ENCODE measurements around the gene BNIP3. TPM values are rescaled to one million over a fixed set of nuclear protein-coding genes. Genes with fewer than 3 reads are reported as not detected.
"Not testable (repeated sequence)": the region's sequence is repeated elsewhere in the genome, so short reads cannot be mapped to it uniquely, and the experiment has no call there.

Gene BNIP3
- total RNA-seq, 1 experiment from 2014 or later, result 219 TPM

DNA sequence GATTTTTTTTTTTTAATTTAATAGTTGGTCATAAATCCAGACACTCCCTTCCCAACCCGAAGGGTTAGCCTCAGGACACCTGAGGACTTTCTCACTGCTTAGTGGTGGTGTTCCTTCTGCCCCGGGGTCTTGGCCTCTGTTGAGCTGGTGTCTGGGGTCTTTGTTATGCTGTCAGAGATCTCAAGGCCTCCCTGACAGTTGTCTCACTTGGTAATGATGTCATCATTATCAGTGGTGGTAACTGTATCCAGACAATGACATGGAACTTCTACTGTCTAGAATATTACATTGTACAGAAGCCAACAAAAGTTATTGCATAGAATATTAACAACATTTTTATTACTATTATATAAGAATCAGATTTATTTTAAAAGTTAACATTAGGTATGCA is 48.0 kb downstream of the BNIP3 start:
- no peak for DNase-seq (ENCODE audit: extremely low read depth, low read depth)

DNA sequence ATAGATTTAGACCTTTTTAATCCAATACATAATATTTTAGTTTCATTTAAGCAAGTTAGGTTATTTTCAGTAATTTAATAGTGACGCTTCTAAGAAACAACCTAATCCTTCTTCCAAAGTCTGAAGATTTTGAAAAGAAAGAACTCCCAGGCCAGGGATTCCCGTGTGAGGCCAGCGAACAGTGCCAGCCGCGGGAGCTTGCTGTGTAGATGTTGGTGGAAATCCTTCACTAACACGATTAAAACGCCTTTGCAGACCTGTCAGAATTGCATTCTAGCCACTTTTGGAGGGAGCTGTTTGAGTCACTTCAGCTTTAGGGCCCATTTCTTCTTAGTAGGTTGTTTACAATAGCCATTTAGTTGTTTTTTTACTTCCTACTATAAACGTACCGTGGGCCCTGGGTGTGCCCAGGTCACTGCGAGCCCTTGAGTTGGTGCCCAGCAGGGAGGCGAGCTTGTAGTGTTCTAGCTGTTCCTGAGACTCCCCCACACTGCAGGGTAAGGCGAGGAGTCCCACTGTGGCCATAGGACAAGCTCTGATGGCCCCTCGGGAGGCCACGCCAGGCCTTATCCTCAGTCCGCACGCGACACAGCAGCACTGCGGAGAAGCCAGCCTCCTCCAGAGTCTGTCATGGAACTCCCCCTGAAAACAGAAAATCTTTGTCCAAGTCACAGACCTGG is 48.6 kb downstream of the BNIP3 start:
- DNase-seq (ENCODE audit: extremely low read depth, low read depth), result no peak

DNA sequence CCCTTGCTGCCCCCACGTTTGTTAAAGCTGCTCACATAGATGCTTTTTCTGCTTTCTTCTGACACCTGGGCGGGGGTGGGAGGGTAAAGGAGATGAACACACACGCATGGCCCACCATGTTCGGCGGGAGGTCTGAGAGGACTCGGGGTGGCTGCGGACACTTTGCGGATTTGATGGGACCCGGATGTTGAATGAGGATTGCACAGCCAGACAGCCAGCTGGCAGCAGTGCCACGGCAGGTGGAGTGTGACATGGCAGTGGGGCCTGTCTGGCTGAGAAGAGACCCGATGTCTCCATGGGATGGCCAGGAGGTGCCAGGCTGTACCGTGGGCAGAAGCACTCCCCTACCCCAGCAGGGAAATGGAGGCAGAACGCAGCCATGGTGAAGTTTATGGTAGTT is 49.7 kb downstream of the BNIP3 start:
- DNase-seq (ENCODE audit: extremely low read depth, low read depth), result no peak

GRCh38 chr10:131930586-131931330 is 51.0 kb downstream of the BNIP3 start:
- no peak for DNase-seq (ENCODE audit: extremely low read depth, low read depth)

- DNase-seq (ENCODE audit: extremely low read depth, low read depth), result no peak
These were observed 51.6 kb downstream of the BNIP3 start for GRCh38 chr10:131930150-131930549.

- no peak for DNase-seq (ENCODE audit: extremely low read depth, low read depth)
These were observed 52.4 kb downstream of the BNIP3 start for GRCh38 chr10:131929122-131929845.

DNA sequence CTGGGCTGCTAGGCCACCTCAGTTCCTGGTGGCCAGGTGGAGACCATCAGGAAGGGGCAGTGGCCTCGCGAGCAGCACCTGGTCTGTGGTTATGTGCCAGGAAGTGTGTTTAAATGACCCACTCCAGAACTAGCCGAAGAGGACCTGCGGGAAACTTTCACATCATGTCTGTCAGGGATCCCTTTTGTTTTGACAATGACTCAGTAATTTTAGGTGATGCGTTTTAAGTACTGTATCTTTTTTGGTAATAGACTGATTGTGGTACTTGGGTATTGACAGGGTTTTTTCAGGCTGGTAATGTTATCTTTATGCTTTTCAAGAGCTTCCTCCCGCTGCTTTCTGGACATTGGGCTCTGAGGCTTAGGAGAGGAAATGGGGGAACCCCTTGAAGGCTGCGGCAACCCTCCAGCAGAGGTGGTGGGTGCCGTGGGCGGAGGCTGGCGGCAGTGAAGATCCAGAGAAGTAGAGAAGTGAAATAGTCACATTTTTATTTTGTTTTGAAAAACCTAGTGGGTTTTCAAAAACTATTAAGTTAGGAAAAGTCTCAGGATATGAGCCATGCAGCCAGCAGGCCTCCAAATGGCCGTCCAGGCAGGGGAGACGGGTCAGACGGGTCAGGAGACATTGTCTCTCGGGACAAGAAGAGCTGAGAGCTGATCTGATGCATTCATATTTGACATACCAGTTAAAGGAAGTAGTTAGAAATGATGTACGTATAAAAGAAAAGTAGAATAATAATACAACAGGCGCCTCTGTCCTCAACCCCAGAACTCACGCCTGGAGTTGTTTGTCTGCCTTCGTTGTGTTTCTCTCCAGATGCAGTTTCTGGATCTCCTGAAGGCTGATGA is 53.3 kb downstream of the BNIP3 start:
- DNase-seq (ENCODE audit: extremely low read depth, low read depth), result no peak

GRCh38 chr10:131926743-131927595 is 54.8 kb downstream of the BNIP3 start:
- no peak for DNase-seq (ENCODE audit: extremely low read depth, low read depth)

- no peak for DNase-seq (ENCODE audit: extremely low read depth, low read depth)
These were observed 55.5 kb downstream of the BNIP3 start for GRCh38 chr10:131926253-131926652.

DNA sequence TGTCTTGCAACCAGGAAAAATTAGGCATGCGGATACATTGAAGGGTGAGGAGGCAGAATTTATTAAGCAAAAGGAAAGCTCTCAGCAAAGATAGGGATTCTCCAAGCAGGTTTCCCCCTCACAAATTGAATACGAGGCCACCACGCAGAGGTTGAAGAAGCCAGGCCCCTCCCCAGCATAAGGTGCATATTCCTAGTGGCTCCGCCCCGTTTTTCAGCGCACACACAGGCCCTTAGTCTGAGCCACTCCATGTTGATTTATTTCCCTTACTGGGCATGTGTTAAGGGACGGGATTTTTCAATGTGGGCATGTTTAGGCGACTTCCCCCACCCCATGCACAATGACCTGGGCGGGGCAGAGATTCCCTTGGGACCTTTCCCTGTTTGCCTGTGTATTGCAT is 56.0 kb downstream of the BNIP3 start:
- no peak for DNase-seq (ENCODE audit: extremely low read depth, low read depth)

GRCh38 chr10:131925011-131925649 is 56.6 kb downstream of the BNIP3 start:
- no peak for DNase-seq (ENCODE audit: extremely low read depth, low read depth)

- DNase-seq (ENCODE audit: extremely low read depth, low read depth), result no peak
These were observed 58.5 kb downstream of the BNIP3 start for GRCh38 chr10:131923038-131923756.

DNA sequence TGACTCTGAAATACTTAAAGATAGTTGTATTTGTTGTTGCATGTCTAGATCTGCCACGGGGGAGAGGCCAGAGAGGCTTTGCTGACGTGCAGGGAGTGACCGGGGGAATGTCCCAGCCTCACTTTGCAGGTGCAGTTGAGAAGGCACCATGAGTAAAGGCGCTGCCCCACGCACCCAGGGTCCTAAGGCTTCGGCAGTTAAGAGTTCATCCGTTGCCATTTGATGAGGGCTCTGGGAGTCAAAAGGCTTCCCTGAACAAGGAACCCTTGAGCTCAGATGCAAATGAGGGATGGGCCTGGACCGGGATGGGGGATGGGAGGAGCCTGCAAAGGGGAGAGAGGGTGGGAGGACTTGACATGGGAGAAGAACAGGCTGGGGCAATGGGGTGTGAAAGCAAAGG is 60.5 kb downstream of the BNIP3 start:
- DNase-seq (ENCODE audit: extremely low read depth, low read depth), result no peak

- DNase-seq (ENCODE audit: extremely low read depth, low read depth), result no peak
These were observed 61.0 kb downstream of the BNIP3 start for GRCh38 chr10:131920693-131921092.

DNA sequence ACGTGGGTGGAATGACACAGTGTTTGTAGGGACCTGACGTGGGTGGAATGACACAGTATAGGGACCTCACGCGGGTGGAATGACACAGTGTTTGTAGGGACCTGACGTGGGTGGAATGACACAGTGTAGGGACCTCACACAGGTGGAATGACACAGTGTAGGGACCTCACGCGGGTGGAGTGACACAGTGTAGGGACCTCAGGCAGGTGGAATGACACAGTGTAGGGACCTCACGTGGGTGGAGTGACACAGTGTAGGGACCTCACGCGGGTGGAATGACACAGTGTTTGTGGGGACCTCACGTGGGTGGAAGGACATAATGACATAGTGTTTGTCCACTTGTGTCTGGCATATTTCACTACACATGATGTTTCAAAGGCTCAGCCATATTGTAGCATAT is 61.6 kb downstream of the BNIP3 start:
- DNase-seq (ENCODE audit: extremely low read depth, low read depth), result no peak

DNA sequence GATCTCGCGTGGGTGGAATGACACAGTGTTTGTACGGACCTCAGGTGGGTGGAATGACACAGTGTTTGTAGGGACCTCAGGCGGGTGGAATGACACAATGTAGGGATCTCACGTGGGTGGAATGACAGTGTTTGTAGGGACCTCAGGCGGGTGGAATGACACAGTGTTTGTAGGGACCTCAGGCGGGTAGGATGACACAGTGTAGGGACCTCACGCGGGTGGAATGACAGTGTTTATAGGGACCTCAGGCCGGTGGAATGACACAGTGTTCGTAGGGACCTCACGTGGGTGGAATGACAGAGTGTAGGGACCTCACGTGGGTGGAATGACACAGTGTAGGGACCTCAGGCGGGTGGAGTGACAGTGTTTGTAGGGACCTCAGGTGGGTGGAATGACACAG is 62.3 kb downstream of the BNIP3 start:
- not testable (repeated sequence) for DNase-seq (ENCODE audit: extremely low read depth, low read depth)
